ENCODE data around the gene MTCL1. TPM values are rescaled to one million over a fixed set of nuclear protein-coding genes. Genes with fewer than 3 reads are reported as not detected.

The MTCL1 gene
- total and polyA plus RNA-seq, 10 of the 15 experiments (the other 5 are each of a cell fraction or from before 2014, with no cell fraction given), result 0.03 to 0.36 (median 0.13) TPM; not detected in 4

DNA sequence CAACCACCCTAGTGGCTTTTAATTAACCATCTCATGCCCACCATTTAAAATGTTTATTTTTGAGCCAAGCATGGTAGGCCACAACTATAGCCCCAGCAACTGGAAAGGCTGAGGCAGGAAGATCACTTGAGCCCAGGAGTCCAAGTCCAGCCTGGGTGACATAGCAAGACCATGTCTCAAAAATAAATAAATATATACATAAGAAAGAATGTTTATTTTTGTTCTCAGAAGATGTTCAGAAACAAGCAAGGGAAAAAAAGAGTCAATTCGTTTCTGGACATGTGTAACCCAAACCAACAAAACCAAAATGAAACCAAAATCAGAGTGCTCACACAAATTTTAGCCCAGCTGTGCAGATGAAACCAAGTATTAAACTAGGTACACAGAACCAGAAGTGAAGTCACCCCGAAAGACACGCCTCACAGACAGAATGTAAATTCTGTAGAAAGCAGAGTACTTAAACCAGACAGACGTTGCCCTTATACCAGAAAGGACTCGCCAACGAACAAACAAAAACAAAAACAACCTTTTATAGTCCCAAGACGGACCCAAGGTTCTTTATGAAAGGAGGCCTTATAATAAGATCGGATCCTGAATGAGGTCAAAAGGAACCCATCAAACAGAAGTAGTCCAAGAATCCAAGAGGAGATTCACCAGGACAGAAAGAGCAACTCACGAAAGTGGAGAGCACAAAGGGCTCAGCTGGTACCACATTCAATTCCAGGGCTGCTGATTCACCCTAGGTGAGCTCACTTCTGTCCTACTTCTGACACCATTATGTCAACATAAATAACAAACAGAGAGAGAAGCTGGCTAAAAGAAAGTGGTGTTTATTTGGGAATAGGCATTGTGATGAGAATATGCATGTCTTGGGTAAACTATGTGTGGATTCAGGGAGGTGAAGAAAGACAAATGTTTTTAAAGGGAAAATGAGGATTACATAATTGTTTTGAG is 31.8 kb upstream of the MTCL1 start (continued):
- TF ChIP-seq, protein P1, sequence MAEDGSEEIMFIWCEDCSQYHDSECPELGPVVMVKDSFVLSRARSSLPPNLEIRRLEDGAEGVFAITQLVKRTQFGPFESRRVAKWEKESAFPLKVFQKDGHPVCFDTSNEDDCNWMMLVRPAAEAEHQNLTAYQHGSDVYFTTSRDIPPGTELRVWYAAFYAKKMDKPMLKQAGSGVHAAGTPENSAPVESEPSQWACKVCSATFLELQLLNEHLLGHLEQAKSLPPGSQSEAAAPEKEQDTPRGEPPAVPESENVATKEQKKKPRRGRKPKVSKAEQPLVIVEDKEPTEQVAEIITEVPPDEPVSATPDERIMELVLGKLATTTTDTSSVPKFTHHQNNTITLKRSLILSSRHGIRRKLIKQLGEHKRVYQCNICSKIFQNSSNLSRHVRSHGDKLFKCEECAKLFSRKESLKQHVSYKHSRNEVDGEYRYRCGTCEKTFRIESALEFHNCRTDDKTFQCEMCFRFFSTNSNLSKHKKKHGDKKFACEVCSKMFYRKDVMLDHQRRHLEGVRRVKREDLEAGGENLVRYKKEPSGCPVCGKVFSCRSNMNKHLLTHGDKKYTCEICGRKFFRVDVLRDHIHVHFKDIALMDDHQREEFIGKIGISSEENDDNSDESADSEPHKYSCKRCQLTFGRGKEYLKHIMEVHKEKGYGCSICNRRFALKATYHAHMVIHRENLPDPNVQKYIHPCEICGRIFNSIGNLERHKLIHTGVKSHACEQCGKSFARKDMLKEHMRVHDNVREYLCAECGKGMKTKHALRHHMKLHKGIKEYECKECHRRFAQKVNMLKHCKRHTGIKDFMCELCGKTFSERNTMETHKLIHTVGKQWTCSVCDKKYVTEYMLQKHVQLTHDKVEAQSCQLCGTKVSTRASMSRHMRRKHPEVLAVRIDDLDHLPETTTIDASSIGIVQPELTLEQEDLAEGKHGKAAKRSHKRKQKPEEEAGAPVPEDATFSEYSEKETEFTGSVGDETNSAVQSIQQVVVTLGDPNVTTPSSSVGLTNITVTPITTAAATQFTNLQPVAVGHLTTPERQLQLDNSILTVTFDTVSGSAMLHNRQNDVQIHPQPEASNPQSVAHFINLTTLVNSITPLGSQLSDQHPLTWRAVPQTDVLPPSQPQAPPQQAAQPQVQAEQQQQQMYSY (CRISPR knock-in tag; IDR thresholded peaks at IDR 0.05), result no peak
- TF ChIP-seq, protein P2, sequence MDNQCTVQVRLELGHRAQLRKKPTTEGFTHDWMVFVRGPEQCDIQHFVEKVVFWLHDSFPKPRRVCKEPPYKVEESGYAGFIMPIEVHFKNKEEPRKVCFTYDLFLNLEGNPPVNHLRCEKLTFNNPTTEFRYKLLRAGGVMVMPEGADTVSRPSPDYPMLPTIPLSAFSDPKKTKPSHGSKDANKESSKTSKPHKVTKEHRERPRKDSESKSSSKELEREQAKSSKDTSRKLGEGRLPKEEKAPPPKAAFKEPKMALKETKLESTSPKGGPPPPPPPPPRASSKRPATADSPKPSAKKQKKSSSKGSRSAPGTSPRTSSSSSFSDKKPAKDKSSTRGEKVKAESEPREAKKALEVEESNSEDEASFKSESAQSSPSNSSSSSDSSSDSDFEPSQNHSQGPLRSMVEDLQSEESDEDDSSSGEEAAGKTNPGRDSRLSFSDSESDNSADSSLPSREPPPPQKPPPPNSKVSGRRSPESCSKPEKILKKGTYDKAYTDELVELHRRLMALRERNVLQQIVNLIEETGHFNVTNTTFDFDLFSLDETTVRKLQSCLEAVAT (IDR thresholded peaks at IDR 0.05), result no peak

DNA sequence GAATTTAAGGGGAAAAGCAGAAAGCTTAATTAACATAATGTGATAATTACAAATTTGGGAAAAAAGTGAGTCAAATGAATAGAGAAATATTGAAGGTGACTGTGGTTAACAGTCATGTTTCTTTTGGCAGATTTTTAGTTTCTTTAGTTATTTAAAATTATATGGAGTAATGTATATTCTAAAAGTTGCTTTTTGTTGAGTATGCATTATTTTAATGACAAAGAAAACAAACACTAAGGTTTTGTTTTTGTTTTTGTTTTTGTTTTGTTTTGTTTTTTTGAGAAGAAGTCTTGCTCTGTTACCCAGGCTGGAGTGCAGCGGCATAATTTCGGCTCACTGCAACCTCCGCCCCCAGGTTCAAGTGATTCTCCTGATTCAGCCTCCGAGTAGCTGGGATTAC is 30.3 kb upstream of the MTCL1 start:
- CTCF ChIA-PET, result interaction anchor here (0.6 to 1.6 kb wide), 2 partner anchors 21 to 360 kb away, joined by 3 to 4 read pairs; no protein-coding TSS in a partner anchor
- FAIRE-seq, result no peak
- TF ChIP-seq MTA3 (IDR thresholded peaks at IDR 0.05; ENCODE audit: borderline replicate concordance, low read length) (no peak), CHD1 (IDR thresholded peaks at IDR 0.05; ENCODE audit: low read depth, low read length) (no peak), ZNF384 (IDR thresholded peaks at IDR 0.05; ENCODE audit: borderline replicate concordance, low read depth, low read length) (no peak), PML (IDR thresholded peaks at IDR 0.05; ENCODE audit: low read length) (no peak), NBN (IDR thresholded peaks at IDR 0.05) (no peak)
- TF ChIP-seq, protein P3, sequence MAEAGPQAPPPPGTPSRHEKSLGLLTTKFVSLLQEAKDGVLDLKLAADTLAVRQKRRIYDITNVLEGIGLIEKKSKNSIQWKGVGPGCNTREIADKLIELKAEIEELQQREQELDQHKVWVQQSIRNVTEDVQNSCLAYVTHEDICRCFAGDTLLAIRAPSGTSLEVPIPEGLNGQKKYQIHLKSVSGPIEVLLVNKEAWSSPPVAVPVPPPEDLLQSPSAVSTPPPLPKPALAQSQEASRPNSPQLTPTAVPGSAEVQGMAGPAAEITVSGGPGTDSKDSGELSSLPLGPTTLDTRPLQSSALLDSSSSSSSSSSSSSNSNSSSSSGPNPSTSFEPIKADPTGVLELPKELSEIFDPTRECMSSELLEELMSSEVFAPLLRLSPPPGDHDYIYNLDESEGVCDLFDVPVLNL (IDR thresholded peaks at IDR 0.05; ENCODE audit: low read depth, low read length), result no peak
- TF ChIP-seq, protein P4, sequence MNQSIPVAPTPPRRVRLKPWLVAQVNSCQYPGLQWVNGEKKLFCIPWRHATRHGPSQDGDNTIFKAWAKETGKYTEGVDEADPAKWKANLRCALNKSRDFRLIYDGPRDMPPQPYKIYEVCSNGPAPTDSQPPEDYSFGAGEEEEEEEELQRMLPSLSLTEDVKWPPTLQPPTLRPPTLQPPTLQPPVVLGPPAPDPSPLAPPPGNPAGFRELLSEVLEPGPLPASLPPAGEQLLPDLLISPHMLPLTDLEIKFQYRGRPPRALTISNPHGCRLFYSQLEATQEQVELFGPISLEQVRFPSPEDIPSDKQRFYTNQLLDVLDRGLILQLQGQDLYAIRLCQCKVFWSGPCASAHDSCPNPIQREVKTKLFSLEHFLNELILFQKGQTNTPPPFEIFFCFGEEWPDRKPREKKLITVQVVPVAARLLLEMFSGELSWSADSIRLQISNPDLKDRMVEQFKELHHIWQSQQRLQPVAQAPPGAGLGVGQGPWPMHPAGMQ (IDR thresholded peaks at IDR 0.05; ENCODE audit: borderline replicate concordance), result no peak
- TF ChIP-seq, protein P5, sequence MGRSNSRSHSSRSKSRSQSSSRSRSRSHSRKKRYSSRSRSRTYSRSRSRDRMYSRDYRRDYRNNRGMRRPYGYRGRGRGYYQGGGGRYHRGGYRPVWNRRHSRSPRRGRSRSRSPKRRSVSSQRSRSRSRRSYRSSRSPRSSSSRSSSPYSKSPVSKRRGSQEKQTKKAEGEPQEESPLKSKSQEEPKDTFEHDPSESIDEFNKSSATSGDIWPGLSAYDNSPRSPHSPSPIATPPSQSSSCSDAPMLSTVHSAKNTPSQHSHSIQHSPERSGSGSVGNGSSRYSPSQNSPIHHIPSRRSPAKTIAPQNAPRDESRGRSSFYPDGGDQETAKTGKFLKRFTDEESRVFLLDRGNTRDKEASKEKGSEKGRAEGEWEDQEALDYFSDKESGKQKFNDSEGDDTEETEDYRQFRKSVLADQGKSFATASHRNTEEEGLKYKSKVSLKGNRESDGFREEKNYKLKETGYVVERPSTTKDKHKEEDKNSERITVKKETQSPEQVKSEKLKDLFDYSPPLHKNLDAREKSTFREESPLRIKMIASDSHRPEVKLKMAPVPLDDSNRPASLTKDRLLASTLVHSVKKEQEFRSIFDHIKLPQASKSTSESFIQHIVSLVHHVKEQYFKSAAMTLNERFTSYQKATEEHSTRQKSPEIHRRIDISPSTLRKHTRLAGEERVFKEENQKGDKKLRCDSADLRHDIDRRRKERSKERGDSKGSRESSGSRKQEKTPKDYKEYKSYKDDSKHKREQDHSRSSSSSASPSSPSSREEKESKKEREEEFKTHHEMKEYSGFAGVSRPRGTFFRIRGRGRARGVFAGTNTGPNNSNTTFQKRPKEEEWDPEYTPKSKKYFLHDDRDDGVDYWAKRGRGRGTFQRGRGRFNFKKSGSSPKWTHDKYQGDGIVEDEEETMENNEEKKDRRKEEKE (IDR thresholded peaks at IDR 0.05), result no peak

More for the DNA sequence above, 30.3 kb upstream of the MTCL1 start:
- peaks cover 2% of the 10 kb centered on the region; the same call in 1 of the 3 replicates for H3K9me3 ChIP-seq (replicated peaks; ENCODE audit: control insufficient read depth, insufficient read depth, low read length)
- no peak overlapping the region for H3K4me2 ChIP-seq (ENCODE audit: control insufficient read depth, insufficient read depth)
- H2AFZ ChIP-seq (ENCODE audit: control insufficient read depth, low read depth, low read length), result no peak overlapping the region
- no peak overlapping the region for H3K27ac ChIP-seq (ENCODE audit: control insufficient read depth, insufficient read depth)
- SMC1A ChIA-PET (ENCODE audit: uncharacterized antibody, unreplicated experiment), result no interaction called here
- POLR2A ChIA-PET, result no interaction called here
- H3K4me1 ChIP-seq (ENCODE audit: control insufficient read depth, insufficient read depth, low read length), result peaks cover 8% of the 10 kb centered on the region; the same call in 1 of the 2 replicates
- DNase-seq (ENCODE audit: low read depth, low spot score) (no peak), ATAC-seq (no peak)
- H3K36me3 ChIP-seq (ENCODE audit: control insufficient read depth in 2 of 2, insufficient read depth in 2 of 2, low read length in 1 of 2), result no peaks in the 10 kb centered on the region
- no peaks in the 10 kb centered on the region for H4K20me1 ChIP-seq (ENCODE audit: control insufficient read depth, insufficient read depth)
- H3K9ac ChIP-seq (ENCODE audit: control insufficient read depth, insufficient read depth, low read length), result no peak overlapping the region
- intact Hi-C loops (cut with micrococcal nuclease; ENCODE audit: unreplicated experiment), result no loop called here
- in situ Hi-C loops (cut with MboI), result no loop called here
- no TSS peak for BruUV-seq (replicated peaks)
- no peaks in the 10 kb centered on the region for H3K27me3 ChIP-seq (replicated peaks in 1 of 2; ENCODE audit: control insufficient read depth in 2 of 2, insufficient read depth in 2 of 2, low read length in 1 of 2)
- WGBS (ENCODE audit: insufficient coverage, insufficient replicate concordance, low lambda C conversion rate, missing lambda C conversion rate), result 65% methylated on average over 4 of the region's 4 CpGs
- H3K79me2 ChIP-seq (ENCODE audit: control insufficient read depth, insufficient read depth, low read length), result no peaks in the 10 kb centered on the region
- RAD21 ChIA-PET (ENCODE audit: unreplicated experiment), result no interaction called here
- no peak overlapping the region for H3K4me3 ChIP-seq

All from GM12878 (cell line).